B cell (primary cell): Measurements from ENCODE around the gene TMEM168. TPM values are rescaled to one million over a fixed set of nuclear protein-coding genes. Genes with fewer than 3 reads are reported as not detected.

Experiments
- ATAC-seq: fragments of 200-7000 bp; cut with Tn5 transposase; one replicate; pipeline ENCODE4 v1.10.0; 2021; ENCODE audit warnings: low read depth, mild to moderate bottlenecking, moderate number of reproducible peaks, moderate library complexity
- CTCF ChIA-PET: fragments of 350-600 bp; sonication (Branson Sonifier 250); formaldehyde crosslinking; loops from one replicate; lab custom pipeline; 2021; ENCODE audit warnings: antibody characterized with exemption, inconsistent platforms; lab: Charles Lee
- POLR2A ChIA-PET: fragments of 350-600 bp; sonication (Branson Sonifier 250); formaldehyde crosslinking; loops from one replicate; lab custom pipeline; 2021; ENCODE audit warnings: antibody characterized with exemption; lab: Charles Lee
- DNase-seq: peaks from one replicate; pipeline ENCODE4 v3.0.0; 2013
- H2AFZ ChIP-seq: 2 replicates; pipeline ENCODE4 v1.6.1; 2012; ENCODE audit warnings: mild to moderate bottlenecking, low read depth, low read length; ENCODE audit not compliant: insufficient read depth, poor library complexity, severe bottlenecking
- H3K27ac ChIP-seq, 2 donors: 1 replicate in 1 of 2; 2 replicates in 1 of 2; pipeline ENCODE4 v1.5.1; 2012 to 2013; ENCODE audit warnings: low read length in 2 of 2, mild to moderate bottlenecking in 2 of 2, moderate library complexity in 1 of 2
- H3K27me3 ChIP-seq, 4 experiments: fragments of 200-600 bp in 1 of 4; sonication (generic) in 1 of 4; replicated peaks in 1 of 4; 1 replicate in 2 of 4; 2 replicates in 2 of 4; pipeline versions ENCODE4 v1.6.1 to v1.7.0; 2013 to 2016; ENCODE audit warnings: low read length in 3 of 4, mild to moderate bottlenecking in 2 of 4, mixed read lengths in 1 of 4, moderate library complexity in 1 of 4; ENCODE audit not compliant: insufficient read depth in 4 of 4, control insufficient read depth in 3 of 4; ENCODE audit errors: control extremely low read depth in 1 of 4
- H3K36me3 ChIP-seq, 2 experiments: replicated peaks in 1 of 2; 1 replicate in 1 of 2; 2 replicates in 1 of 2; pipeline versions ENCODE4 v1.6.1 to v1.7.1; 2013; ENCODE audit warnings: low read length in 1 of 2; ENCODE audit not compliant: insufficient read depth in 2 of 2, control insufficient read depth in 1 of 2; ENCODE audit errors: control extremely low read depth in 1 of 2, extremely low read depth in 1 of 2
- H3K4me1 ChIP-seq, 2 donors: fragments of 200-600 bp in 1 of 2; sonication (generic) in 1 of 2; 1 replicate in 1 of 2; 2 replicates in 1 of 2; pipeline versions ENCODE4 v1.5.1 to v1.6.1; 2013 to 2017; ENCODE audit warnings: low read length in 2 of 2; ENCODE audit not compliant: control insufficient read depth in 2 of 2, insufficient read depth in 2 of 2
- H3K4me2 ChIP-seq: replicated peaks from 2 replicates; pipeline ENCODE3; 2012; ENCODE audit warnings: mild to moderate bottlenecking, low read depth, low read length; ENCODE audit not compliant: poor library complexity, severe bottlenecking
- H3K4me3 ChIP-seq, 5 experiments: fragments of 200-600 bp in 1 of 5; sonication (generic) in 1 of 5; 1 replicate in 3 of 5; 2 replicates in 2 of 5; pipeline versions ENCODE4 v1.5.1 to v1.7.0; 2011 to 2016; ENCODE audit warnings: low read length in 4 of 5, mild to moderate bottlenecking in 4 of 5, low read depth in 2 of 5, control low read depth in 1 of 5, moderate library complexity in 1 of 5; ENCODE audit not compliant: insufficient read depth in 1 of 5; ENCODE audit errors: control extremely low read depth in 1 of 5, extremely low read depth in 1 of 5
- H3K79me2 ChIP-seq: fragments of 200-600 bp; sonication (generic); one replicate; pipeline ENCODE4 v1.6.0; 2016; ENCODE audit warnings: low read length; ENCODE audit not compliant: control insufficient read depth, insufficient read depth
- H3K9ac ChIP-seq: fragments of 200-600 bp; sonication (generic); 2 replicates; pipeline ENCODE4 v1.6.1; 2017; ENCODE audit warnings: mild to moderate bottlenecking, low read length, moderate library complexity
- H3K9me3 ChIP-seq, 3 donors: one replicate each; pipeline versions ENCODE4 v1.6.1 to v1.7.1; 2013; ENCODE audit warnings: low read length in 2 of 3; ENCODE audit not compliant: control insufficient read depth in 2 of 3, insufficient read depth in 1 of 3; ENCODE audit errors: control extremely low read depth in 1 of 3
- H4K20me1 ChIP-seq: 2 replicates; pipeline ENCODE4 v1.6.0; 2012; ENCODE audit warnings: mild to moderate bottlenecking, low read length; ENCODE audit not compliant: insufficient read depth, control insufficient read depth, poor library complexity, severe bottlenecking
- H3K27ac Mint-ChIP-seq: one replicate; pipeline ENCODE4 v1.8.0; 2021; ENCODE audit warnings: mixed read lengths
- H3K27me3 Mint-ChIP-seq: one replicate; pipeline ENCODE4 v1.8.0; 2021; ENCODE audit warnings: mixed read lengths
- H3K4me1 Mint-ChIP-seq: one replicate; pipeline ENCODE4 v1.8.0; 2021; ENCODE audit warnings: mixed read lengths
- H3K4me3 Mint-ChIP-seq: one replicate; pipeline ENCODE4 v1.8.0; 2021; ENCODE audit warnings: mixed read lengths
- H3K9me3 Mint-ChIP-seq: one replicate; pipeline ENCODE4 v1.8.0; 2022; ENCODE audit warnings: mixed read lengths; ENCODE audit not compliant: insufficient read depth
- CTCF ChIP-seq: fragments of 200-600 bp; IDR thresholded peaks from one replicate; pipeline ENCODE4 v1.8.0; 2022; ENCODE audit warnings: antibody characterized with exemption, mild to moderate bottlenecking
- EZH2 ChIP-seq: IDR thresholded peaks from 2 replicates; pipeline ENCODE4 v1.6.1; 2012; ENCODE audit warnings: borderline replicate concordance, low read depth, mild to moderate bottlenecking, moderate library complexity, low read length; ENCODE audit not compliant: insufficient read depth, poor library complexity, severe bottlenecking
- WGBS: methylation state at CpG from one replicate; pipeline ENCODE4 v1.1.5; 2013; ENCODE audit warnings: missing lambda C conversion rate; ENCODE audit not compliant: insufficient coverage; 5-methylcytosine and 5-hydroxymethylcytosine counted together
- intact Hi-C: fragments of 100-400 bp; cut with micrococcal nuclease; formaldehyde crosslinking; loops from one replicate; pipeline ENCODE4 v1.10.0; 2022
- polyA plus RNA-seq: library from polyadenylated mRNA; depleted of rRNA; stranded (reverse); fragments of >200 nt; gene quantifications from 2 replicates; pipeline ENCODE4 v1.2.3, GENCODE V29; 2012
- total RNA-seq, 2 donors: library from RNA; stranded (reverse); fragments of 120-200 nt in 1 of 2; gene quantifications; 1 replicate in 1 of 2; 2 replicates in 1 of 2; pipeline versions ENCODE4 v1.2.3 to v1.2.4, GENCODE V29; 2013 to 2022

Gene TMEM168
- total and polyA plus RNA-seq, 2 donors (not counting 1 experiment from before 2014, with no cell fraction given): 12.7 to 31.8 TPM

DNA sequence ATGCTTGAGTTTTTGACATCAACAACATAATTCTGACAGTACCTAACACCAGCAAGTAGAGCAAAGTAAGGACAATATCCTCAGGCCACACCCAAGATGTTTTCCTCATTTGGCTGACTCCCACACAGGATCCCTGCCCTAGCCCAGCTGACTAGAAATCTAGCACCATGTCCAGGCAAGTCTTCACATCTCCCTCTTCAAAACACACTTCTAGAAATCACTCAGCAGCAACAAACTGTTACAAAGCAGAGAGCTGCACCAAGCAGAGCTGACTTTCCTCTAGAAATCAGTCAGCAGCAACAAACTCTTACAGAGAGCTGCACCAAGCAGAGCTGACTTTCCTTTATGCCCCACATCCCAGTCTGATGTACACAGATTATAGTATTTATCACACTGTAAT is 7.7 kb downstream of the TMEM168 start:
- Histone ChIP-seq H4K20me1 (peaks cover 18% of the 10 kb centered on the region), H3K9me3 (no peaks in the 10 kb centered on the region), H2AFZ (no peak overlapping the region), H3K27ac (no peak overlapping the region), H3K9ac (no peak overlapping the region), H3K79me2 (peaks cover 23% of the 10 kb centered on the region), H3K4me3 (no peak overlapping the region), H3K27me3 (no peaks in the 10 kb centered on the region), H3K36me3 (peaks cover 10 to 18% of the 10 kb centered on the region in 2 experiments), H3K4me1 (no peaks in the 10 kb centered on the region), H3K4me2 (no peak overlapping the region)
- ChIA-PET POLR2A (interaction anchor here (0.7 kb wide), 1 partner anchor 8 kb away, joined by 3 read pairs; no protein-coding TSS in a partner anchor), CTCF (no interaction called here)
- Mint-ChIP-seq H3K4me1 (peaks cover 16% of the 10 kb centered on the region), H3K27ac (no peak overlapping the region), H3K4me3 (no peak overlapping the region), H3K27me3 (no peaks in the 10 kb centered on the region), H3K9me3 (no peaks in the 10 kb centered on the region)
- TF ChIP-seq EZH2 (no peak), CTCF (no peak)
- intact Hi-C loops: no loop called here
- DNase-seq (no peak), ATAC-seq (no peak)

DNA sequence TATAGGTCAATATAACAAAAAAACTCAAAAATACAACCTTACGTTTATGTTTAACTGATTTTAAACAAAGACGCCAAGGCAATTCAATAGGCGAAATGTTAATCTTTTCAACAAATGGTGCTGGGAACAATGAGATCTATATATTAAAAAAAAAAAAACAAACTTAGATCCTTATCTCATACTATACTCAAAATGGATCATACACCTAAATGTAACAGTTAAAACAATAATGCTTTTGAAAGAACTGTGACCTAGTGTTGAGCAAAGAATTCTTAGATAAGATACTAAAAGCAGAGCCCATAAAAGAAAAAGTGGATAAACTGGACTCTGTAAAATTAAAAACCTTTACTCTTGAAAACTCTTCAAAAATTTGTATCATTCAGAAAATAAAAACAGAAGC is 8.6 kb downstream of the TMEM168 start:
- no peak overlapping the region for H3K9ac ChIP-seq
- H3K36me3 ChIP-seq: peaks cover 10 to 18% of the 10 kb centered on the region in 2 experiments
- no peak overlapping the region for H3K27ac ChIP-seq
- no peaks in the 10 kb centered on the region for H3K27me3 ChIP-seq
- H3K4me1 ChIP-seq: no peaks in the 10 kb centered on the region
- no peaks in the 10 kb centered on the region for H3K9me3 ChIP-seq
- H3K4me1 Mint-ChIP-seq: peaks cover 12% of the 10 kb centered on the region
- H3K27me3 Mint-ChIP-seq: no peaks in the 10 kb centered on the region
- H3K4me3 Mint-ChIP-seq: no peak overlapping the region
- WGBS: no CpG with 5 or more reads among the region's 3 CpGs
- H3K79me2 ChIP-seq: peaks cover 23% of the 10 kb centered on the region
- H2AFZ ChIP-seq: no peak overlapping the region
- H3K4me2 ChIP-seq: no peak overlapping the region
- no peak overlapping the region for H3K4me3 ChIP-seq
- H3K9me3 Mint-ChIP-seq: no peaks in the 10 kb centered on the region
- ChIA-PET CTCF (no interaction called here), POLR2A (no interaction called here)
- peaks cover 18% of the 10 kb centered on the region for H4K20me1 ChIP-seq
- no peak for ATAC-seq
- intact Hi-C loops: no loop called here
- no peak for DNase-seq
- TF ChIP-seq CTCF (no peak), EZH2 (no peak)
- no peak overlapping the region for H3K27ac Mint-ChIP-seq
